ENCODE results near the gene WIPF3. TPM values are rescaled to one million over a fixed set of nuclear protein-coding genes. Genes with fewer than 3 reads are reported as not detected.

WIPF3 gene
- total RNA-seq, 1 experiment from 2014 or later: 0.26 TPM

DNA sequence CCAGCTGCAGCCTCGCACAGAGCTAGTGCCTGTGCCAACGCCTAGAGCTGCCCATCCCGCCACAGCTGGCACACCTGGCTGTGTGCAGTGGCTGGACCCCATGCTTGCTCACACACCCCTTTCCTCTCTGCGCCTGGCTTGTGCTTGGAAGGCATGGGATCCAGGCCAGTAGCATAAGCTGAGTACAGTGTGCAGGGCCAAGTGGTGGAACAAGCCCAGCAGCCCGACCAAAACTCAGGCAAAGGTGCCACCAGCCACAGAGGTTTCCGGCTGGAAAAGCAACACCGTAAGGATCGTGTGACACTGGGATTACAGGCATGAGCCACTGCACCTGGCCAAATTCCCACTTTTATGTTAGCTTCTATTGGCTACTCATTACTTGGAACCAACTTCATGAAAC lies 144.9 kb downstream of the WIPF3 start:
- intact Hi-C loops (cut with micrococcal nuclease; ENCODE audit: unreplicated experiment): no loop called here
- Histone ChIP-seq H3K9me3 (ENCODE audit: insufficient read depth, low read depth) (no peaks in the 10 kb centered on the region), H3K27me3 (ENCODE audit: insufficient read depth, low read depth) (no peaks in the 10 kb centered on the region), H3K4me2 (no peak overlapping the region), H3K9me2 (ENCODE audit: insufficient read depth) (no peaks in the 10 kb centered on the region), H3K4me1 (replicated peaks; ENCODE audit: insufficient read depth) (no peaks in the 10 kb centered on the region), H2AFZ (no peak overlapping the region), H4K20me1 (ENCODE audit: insufficient read depth) (no peaks in the 10 kb centered on the region), H3F3A (ENCODE audit: insufficient read depth, low read depth) (no peaks in the 10 kb centered on the region), H3K4me3 (no peak overlapping the region), H3K27ac (no peak overlapping the region), H3K36me3 (ENCODE audit: low read depth) (peaks cover 10% of the 10 kb centered on the region; the same call in 1 of the 2 replicates), H3K79me2 (ENCODE audit: low read depth) (no peaks in the 10 kb centered on the region)
- no TSS peak for BruUV-seq (replicated peaks)
- no peak for DNase-seq
- no peak for TF ChIP-seq CTCF (conservative IDR thresholded peaks at IDR 0.05)
- TF ChIP-seq EZH2 (IDR thresholded peaks at IDR 0.05; ENCODE audit: low read depth): no peak
- ChIA-PET CTCF (no interaction called here), POLR2A (ENCODE audit: unreplicated experiment) (interaction anchor here (0.8 kb wide), 1 partner anchor 13 kb away, joined by 3 read pairs; no protein-coding TSS in a partner anchor)

DNA sequence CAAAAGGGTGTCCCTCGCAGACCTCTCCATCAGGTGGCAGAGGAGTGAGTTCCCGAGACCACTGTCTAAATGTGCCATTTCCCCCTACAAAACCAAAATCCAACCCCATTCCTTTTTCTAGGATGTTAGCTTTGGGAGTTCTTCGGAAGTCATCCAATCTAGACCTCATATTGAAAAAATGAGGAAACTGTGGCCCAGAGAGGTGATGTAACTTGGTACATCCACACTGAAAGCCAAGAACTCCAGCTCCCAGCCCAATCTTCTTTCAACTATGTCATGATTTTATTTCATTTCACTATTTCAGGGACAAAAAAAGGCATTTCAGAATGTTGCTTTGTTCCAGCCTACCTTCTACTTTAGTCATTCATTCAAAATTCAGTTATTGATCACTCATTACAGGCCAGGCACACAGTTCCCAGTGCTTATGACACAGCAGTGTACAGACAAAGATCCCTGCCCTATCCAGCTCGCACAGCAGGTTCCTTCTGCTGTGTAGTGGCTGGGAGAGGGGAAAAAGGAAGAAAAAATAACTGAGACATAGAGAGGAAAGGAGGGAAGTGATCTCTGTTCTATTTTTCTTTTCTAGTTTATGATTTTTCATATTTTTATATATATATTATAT lies 147.5 kb downstream of the WIPF3 start:
- Histone ChIP-seq H4K20me1 (ENCODE audit: insufficient read depth) (no peaks in the 10 kb centered on the region), H3K9me2 (ENCODE audit: insufficient read depth) (no peaks in the 10 kb centered on the region), H3K4me2 (no peak overlapping the region), H3F3A (ENCODE audit: insufficient read depth, low read depth) (no peaks in the 10 kb centered on the region), H3K4me3 (no peak overlapping the region), H3K9me3 (ENCODE audit: insufficient read depth, low read depth) (no peaks in the 10 kb centered on the region), H3K27me3 (ENCODE audit: insufficient read depth, low read depth) (no peaks in the 10 kb centered on the region), H3K79me2 (ENCODE audit: low read depth) (no peaks in the 10 kb centered on the region), H3K27ac (no peak overlapping the region), H2AFZ (no peak overlapping the region), H3K36me3 (ENCODE audit: low read depth) (peaks cover 10% of the 10 kb centered on the region; the same call in 1 of the 2 replicates), H3K4me1 (replicated peaks; ENCODE audit: insufficient read depth) (no peaks in the 10 kb centered on the region)
- no TSS peak for BruUV-seq (replicated peaks)
- no peak for TF ChIP-seq CTCF (conservative IDR thresholded peaks at IDR 0.05)
- TF ChIP-seq EZH2 (IDR thresholded peaks at IDR 0.05; ENCODE audit: low read depth): no peak
- intact Hi-C loops (cut with micrococcal nuclease; ENCODE audit: unreplicated experiment): no loop called here
- CTCF ChIA-PET: no interaction called here
- POLR2A ChIA-PET (ENCODE audit: unreplicated experiment): no interaction called here
- no peak for DNase-seq

DNA sequence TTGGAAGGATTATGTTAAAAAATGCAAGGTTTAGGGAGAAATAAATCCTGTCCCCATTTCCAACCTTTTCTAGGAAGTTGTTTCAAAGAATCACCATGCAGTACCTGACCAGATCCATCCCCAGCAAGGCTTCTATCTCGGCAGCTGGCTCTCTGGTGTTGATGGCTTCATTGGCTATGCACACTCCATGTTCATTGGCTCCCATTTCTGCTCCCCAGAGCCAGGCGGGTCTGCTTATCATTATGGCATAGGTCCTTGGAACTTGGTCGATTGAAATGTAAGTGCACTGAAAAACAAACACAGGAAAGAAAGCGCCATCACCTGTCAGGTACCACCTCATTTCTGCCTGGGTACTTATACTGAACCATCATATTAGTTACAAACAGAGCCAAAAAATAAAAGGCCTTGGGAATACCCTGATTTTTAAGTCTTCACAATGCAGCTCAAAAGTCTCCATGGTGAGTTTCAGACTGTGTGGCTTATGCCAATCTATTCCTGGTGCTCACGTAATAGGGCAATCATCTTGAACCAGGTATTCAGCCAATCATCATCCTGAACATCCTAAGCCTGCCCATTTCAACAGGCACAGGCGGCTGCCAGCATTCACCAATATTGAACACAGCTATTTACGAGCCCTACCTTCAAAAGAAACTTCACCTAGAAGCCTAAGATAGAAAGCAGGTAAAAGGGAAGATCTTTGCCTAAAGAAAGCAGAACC lies 148.9 kb downstream of the WIPF3 start:
- intact Hi-C loops (cut with micrococcal nuclease; ENCODE audit: unreplicated experiment): no loop called here
- Histone ChIP-seq H2AFZ (no peak overlapping the region), H3K4me2 (no peak overlapping the region), H3K4me3 (no peak overlapping the region), H3K79me2 (ENCODE audit: low read depth) (no peaks in the 10 kb centered on the region), H3K27ac (no peak overlapping the region), H3K9me2 (ENCODE audit: insufficient read depth) (no peaks in the 10 kb centered on the region), H3K9me3 (ENCODE audit: insufficient read depth, low read depth) (no peaks in the 10 kb centered on the region), H3K27me3 (ENCODE audit: insufficient read depth, low read depth) (no peaks in the 10 kb centered on the region), H3K36me3 (ENCODE audit: low read depth) (peaks cover 10% of the 10 kb centered on the region; the same call in 1 of the 2 replicates), H4K20me1 (ENCODE audit: insufficient read depth) (no peaks in the 10 kb centered on the region), H3F3A (ENCODE audit: insufficient read depth, low read depth) (no peaks in the 10 kb centered on the region), H3K4me1 (replicated peaks; ENCODE audit: insufficient read depth) (no peaks in the 10 kb centered on the region)
- ChIA-PET CTCF (no interaction called here), POLR2A (ENCODE audit: unreplicated experiment) (no interaction called here)
- no peak for TF ChIP-seq EZH2 (IDR thresholded peaks at IDR 0.05; ENCODE audit: low read depth)
- no peak for TF ChIP-seq CTCF (conservative IDR thresholded peaks at IDR 0.05)
- BruUV-seq (replicated peaks): no TSS peak
- DNase-seq: peak in 1 of 2 experiments; percentile 28
